HepG2 (cell line): ENCODE results near the gene MINDY1.

ENCODE experiments used
- ATF6 ChIP-seq: sonication (generic); formaldehyde crosslinking; conservative IDR thresholded peaks from 2 replicates; pipeline ENCODE4 v1.4.0; 2020; ENCODE audit warnings: missing genetic modification reagents
- CBX5 ChIP-seq: sonication (generic); formaldehyde crosslinking; IDR thresholded peaks from 2 replicates; pipeline ENCODE4 v1.4.0; 2020; ENCODE audit warnings: missing genetic modification reagents, borderline replicate concordance
- CREB1 ChIP-seq, 2 experiments: fragments of 450-650 bp in 1 of 2; IDR thresholded peaks; 2 replicates each; pipeline ENCODE4 v1.6.1; 2016 to 2017; ENCODE audit warnings: control low read depth in 1 of 2, mild to moderate bottlenecking in 1 of 2, missing compliant biosample characterization in 1 of 2, missing genetic modification characterization in 1 of 2
- CTCF ChIP-seq: sonication (generic); formaldehyde crosslinking; IDR thresholded peaks from 2 replicates; pipeline ENCODE4 v1.5.0; 2020; ENCODE audit warnings: mild to moderate bottlenecking, missing genetic modification reagents, moderate library complexity
- DMAP1 ChIP-seq: IDR thresholded peaks from 2 replicates; pipeline ENCODE4 v1.6.1; 2016
- GATAD2A ChIP-seq: IDR thresholded peaks from 2 replicates; pipeline ENCODE4 v1.6.1; 2016
- KDM5B ChIP-seq: sonication (generic); formaldehyde crosslinking; IDR thresholded peaks from 2 replicates; pipeline ENCODE4 v1.4.0; 2020; ENCODE audit warnings: missing genetic modification reagents, mild to moderate bottlenecking, borderline replicate concordance
- POLR2A ChIP-seq, 2 experiments: IDR thresholded peaks; 2 replicates each; pipeline ENCODE4 v1.6.1; 2011; ENCODE audit warnings: low read depth in 2 of 2, low read length in 2 of 2, mild to moderate bottlenecking in 1 of 2, moderate library complexity in 1 of 2; ENCODE audit not compliant: insufficient read depth in 1 of 2
- RNF2 ChIP-seq: fragments of 450-650 bp; conservative IDR thresholded peaks from 2 replicates; pipeline ENCODE4 v1.6.1; 2016; ENCODE audit warnings: low read depth
- TARDBP ChIP-seq: sonication (generic); formaldehyde crosslinking; IDR thresholded peaks from 2 replicates; pipeline ENCODE4 v1.8.0; 2022; ENCODE audit warnings: mild to moderate bottlenecking, missing genetic modification reagents
- ZBTB43 ChIP-seq: sonication (generic); formaldehyde crosslinking; conservative IDR thresholded peaks from 2 replicates; pipeline ENCODE4 v1.4.0; 2020; ENCODE audit warnings: missing genetic modification reagents

- TF ChIP-seq POLR2A (IDR thresholded peaks at IDR 0.05; ENCODE audit: insufficient read depth in 1 of 2, low read depth in 2 of 2, low read length in 2 of 2) (no peak), TARDBP (CRISPR knock-in tag) (no peak), CTCF (CRISPR knock-in tag) (no peak), ATF6 (CRISPR knock-in tag) (no peak), ZBTB43 (no peak), KDM5B (CRISPR knock-in tag) (no peak), CBX5 (CRISPR knock-in tag) (no peak), RNF2 (no peak), CREB1 (IDR thresholded peaks at IDR 0.05) (no peak), CREB1 (CRISPR knock-in tag; IDR thresholded peaks at IDR 0.05) (no peak), DMAP1 (CRISPR knock-in tag) (no peak), GATAD2A (CRISPR knock-in tag) (no peak)
Measured at GRCh38 chr1:151000408-151000807, 6.3 kb downstream of the MINDY1 start.
